Ectodermal cell (in vitro differentiated cells): Measurements from ENCODE around the gene CLDN10.
"Not testable (repeated sequence)": the region's sequence is repeated elsewhere in the genome, so short reads cannot be mapped to it uniquely, and the experiment has no call there.

ENCODE experiments used
- H3K27ac ChIP-seq: 2 replicates; pipeline ENCODE4 v1.7.0; 2013; ENCODE audit warnings: mild to moderate bottlenecking, low read depth, low read length; ENCODE audit not compliant: insufficient read depth, poor library complexity, severe bottlenecking
- H3K27me3 ChIP-seq: 2 replicates; pipeline ENCODE4 v1.7.0; 2013; ENCODE audit warnings: mild to moderate bottlenecking, low read length; ENCODE audit not compliant: insufficient read depth, control insufficient read depth, poor library complexity, severe bottlenecking
- H3K36me3 ChIP-seq: one replicate; pipeline ENCODE4 v1.7.0; 2013; ENCODE audit warnings: low read length; ENCODE audit not compliant: control insufficient read depth, insufficient read depth
- H3K4me1 ChIP-seq: one replicate; pipeline ENCODE4 v1.7.0; 2013; ENCODE audit warnings: low read length; ENCODE audit not compliant: control insufficient read depth, insufficient read depth
- H3K4me3 ChIP-seq: 2 replicates; pipeline ENCODE4 v1.7.0; 2013; ENCODE audit warnings: low read depth, low read length, control low read depth; ENCODE audit not compliant: insufficient read depth
- H3K9me3 ChIP-seq: 2 replicates; pipeline ENCODE4 v1.7.0; 2013; ENCODE audit warnings: mild to moderate bottlenecking, low read length, moderate library complexity; ENCODE audit not compliant: control insufficient read depth
- WGBS, 2 experiments: methylation state at CpG; one replicate each; pipeline ENCODE4 v1.1.7; 2013; ENCODE audit warnings: missing lambda C conversion rate in 2 of 2; 5-methylcytosine and 5-hydroxymethylcytosine counted together

The CLDN10 gene

GRCh38 chr13:95515606-95516005 is 36.9 kb upstream of the CLDN10 start:
- not testable (repeated sequence) for H3K36me3 ChIP-seq, H3K27ac ChIP-seq, H3K4me3 ChIP-seq, H3K27me3 ChIP-seq, H3K9me3 ChIP-seq, H3K4me1 ChIP-seq
- WGBS, 2 experiments = 84 to 90% methylated on average over 5 of the region's 5 CpGs

GRCh38 chr13:95516021-95516420 is 36.5 kb upstream of the CLDN10 start:
- no peaks in the 10 kb centered on the region for H3K27me3 ChIP-seq
- no peaks in the 10 kb centered on the region for H3K9me3 ChIP-seq
- no peaks in the 10 kb centered on the region for H3K36me3 ChIP-seq
- no peak overlapping the region for H3K4me3 ChIP-seq
- no peaks in the 10 kb centered on the region for H3K4me1 ChIP-seq
- 0% methylated on average over 1 of the region's 2 CpGs for WGBS, 2 experiments
- no peak overlapping the region for H3K27ac ChIP-seq

- no peaks in the 10 kb centered on the region for H3K4me1 ChIP-seq
- H3K27me3 ChIP-seq = no peaks in the 10 kb centered on the region
- no peak overlapping the region for H3K27ac ChIP-seq
- H3K4me3 ChIP-seq = no peak overlapping the region
- no peaks in the 10 kb centered on the region for H3K36me3 ChIP-seq
- H3K9me3 ChIP-seq = no peaks in the 10 kb centered on the region
- WGBS, 2 experiments = 0 to 33% methylated on average over 2 to 3 of the region's 3 CpGs
Measured at GRCh38 chr13:95516492-95516891, 36.0 kb upstream of the CLDN10 start.

GRCh38 chr13:95523598-95523997 is 28.9 kb upstream of the CLDN10 start:
- WGBS, 2 experiments = 92 to 94% methylated on average over 5 of the region's 5 CpGs
- H3K9me3 ChIP-seq = no peaks in the 10 kb centered on the region
- no peaks in the 10 kb centered on the region for H3K36me3 ChIP-seq
- H3K4me1 ChIP-seq = no peaks in the 10 kb centered on the region
- no peak overlapping the region for H3K27ac ChIP-seq
- H3K27me3 ChIP-seq = no peaks in the 10 kb centered on the region
- H3K4me3 ChIP-seq = no peak overlapping the region

- Histone ChIP-seq H3K27ac (no peak overlapping the region), H3K4me3 (no peak overlapping the region), H3K27me3 (no peaks in the 10 kb centered on the region), H3K4me1 (no peaks in the 10 kb centered on the region), H3K9me3 (no peaks in the 10 kb centered on the region), H3K36me3 (no peaks in the 10 kb centered on the region)
- WGBS, 2 experiments = 80 to 88% methylated on average over 1 of the region's 6 CpGs
Measured at GRCh38 chr13:95524264-95524901, 28.1 kb upstream of the CLDN10 start.

GRCh38 chr13:95527955-95528354 is 24.6 kb upstream of the CLDN10 start:
- H3K27ac ChIP-seq = no peak overlapping the region
- 57 to 81% methylated on average over 1 of the region's 1 CpG for WGBS, 2 experiments
- H3K27me3 ChIP-seq = no peaks in the 10 kb centered on the region
- H3K4me3 ChIP-seq = no peak overlapping the region
- no peaks in the 10 kb centered on the region for H3K36me3 ChIP-seq
- H3K9me3 ChIP-seq = no peaks in the 10 kb centered on the region
- no peaks in the 10 kb centered on the region for H3K4me1 ChIP-seq

- no peaks in the 10 kb centered on the region for H3K9me3 ChIP-seq
- H3K36me3 ChIP-seq = no peaks in the 10 kb centered on the region
- H3K27me3 ChIP-seq = no peaks in the 10 kb centered on the region
- peaks cover 3% of the 10 kb centered on the region for H3K4me1 ChIP-seq
- H3K27ac ChIP-seq = no peak overlapping the region
- WGBS, 2 experiments = 90 to 95% methylated on average over 5 of the region's 5 CpGs
- no peak overlapping the region for H3K4me3 ChIP-seq
Measured at GRCh38 chr13:95530178-95530577, 22.3 kb upstream of the CLDN10 start.

GRCh38 chr13:95533545-95534160 is 18.9 kb upstream of the CLDN10 start:
- no peak overlapping the region for H3K27ac ChIP-seq
- WGBS, 2 experiments = 64 to 69% methylated on average over 6 to 7 of the region's 7 CpGs

GRCh38 chr13:95535243-95535642 is 17.3 kb upstream of the CLDN10 start:
- WGBS, 2 experiments = 97% methylated on average over 3 of the region's 3 CpGs
- Histone ChIP-seq H3K27me3 (no peaks in the 10 kb centered on the region), H3K9me3 (no peaks in the 10 kb centered on the region), H3K4me3 (no peak overlapping the region), H3K27ac (no peak overlapping the region), H3K4me1 (peaks cover 3% of the 10 kb centered on the region), H3K36me3 (no peaks in the 10 kb centered on the region)

More at GRCh38 chr13:95533545-95534160, 18.9 kb upstream of the CLDN10 start:
- Histone ChIP-seq H3K36me3 (no peaks in the 10 kb centered on the region), H3K27me3 (no peaks in the 10 kb centered on the region), H3K4me3 (no peak overlapping the region), H3K4me1 (peaks cover 3% of the 10 kb centered on the region), H3K9me3 (no peaks in the 10 kb centered on the region)

- no peaks in the 10 kb centered on the region for H3K36me3 ChIP-seq
- H3K27me3 ChIP-seq = no peaks in the 10 kb centered on the region
- no peak overlapping the region for H3K27ac ChIP-seq
- peaks cover 3% of the 10 kb centered on the region for H3K4me1 ChIP-seq
- H3K4me3 ChIP-seq = no peak overlapping the region
- H3K9me3 ChIP-seq = no peaks in the 10 kb centered on the region
- 55 to 59% methylated on average over 5 to 6 of the region's 6 CpGs for WGBS, 2 experiments
Measured at GRCh38 chr13:95536632-95537241, 15.8 kb upstream of the CLDN10 start.
